LNCAP (cell line): ENCODE results near the gene TBC1D14.

ENCODE experiments used
- TF ChIP-seq, protein P1 (sequence below): fragments of 450-650 bp; IDR thresholded peaks from 2 replicates; pipeline ENCODE4 v1.5.1; 2017; ENCODE audit warnings: mild to moderate bottlenecking

The TBC1D14 gene

DNA sequence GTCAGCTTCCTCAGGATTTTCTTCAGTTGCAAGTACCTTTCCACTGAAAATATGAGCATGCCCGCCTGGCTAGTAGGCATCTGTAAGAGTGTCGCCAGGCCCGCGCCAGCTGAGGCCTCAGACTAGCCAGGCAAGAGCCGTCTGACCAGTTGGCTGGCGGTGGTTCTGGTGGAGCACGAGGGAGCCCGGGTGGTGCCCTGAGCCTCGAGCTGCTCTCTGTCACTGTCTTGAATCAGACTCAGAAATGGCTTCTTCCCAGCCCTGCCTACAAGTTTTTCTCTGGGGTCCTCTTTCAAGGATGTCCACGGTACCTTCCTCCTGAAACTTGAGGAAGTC, 146.3 kb downstream of the TBC1D14 start:
- TF ChIP-seq, protein P1, sequence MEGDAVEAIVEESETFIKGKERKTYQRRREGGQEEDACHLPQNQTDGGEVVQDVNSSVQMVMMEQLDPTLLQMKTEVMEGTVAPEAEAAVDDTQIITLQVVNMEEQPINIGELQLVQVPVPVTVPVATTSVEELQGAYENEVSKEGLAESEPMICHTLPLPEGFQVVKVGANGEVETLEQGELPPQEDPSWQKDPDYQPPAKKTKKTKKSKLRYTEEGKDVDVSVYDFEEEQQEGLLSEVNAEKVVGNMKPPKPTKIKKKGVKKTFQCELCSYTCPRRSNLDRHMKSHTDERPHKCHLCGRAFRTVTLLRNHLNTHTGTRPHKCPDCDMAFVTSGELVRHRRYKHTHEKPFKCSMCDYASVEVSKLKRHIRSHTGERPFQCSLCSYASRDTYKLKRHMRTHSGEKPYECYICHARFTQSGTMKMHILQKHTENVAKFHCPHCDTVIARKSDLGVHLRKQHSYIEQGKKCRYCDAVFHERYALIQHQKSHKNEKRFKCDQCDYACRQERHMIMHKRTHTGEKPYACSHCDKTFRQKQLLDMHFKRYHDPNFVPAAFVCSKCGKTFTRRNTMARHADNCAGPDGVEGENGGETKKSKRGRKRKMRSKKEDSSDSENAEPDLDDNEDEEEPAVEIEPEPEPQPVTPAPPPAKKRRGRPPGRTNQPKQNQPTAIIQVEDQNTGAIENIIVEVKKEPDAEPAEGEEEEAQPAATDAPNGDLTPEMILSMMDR, result no peak

DNA sequence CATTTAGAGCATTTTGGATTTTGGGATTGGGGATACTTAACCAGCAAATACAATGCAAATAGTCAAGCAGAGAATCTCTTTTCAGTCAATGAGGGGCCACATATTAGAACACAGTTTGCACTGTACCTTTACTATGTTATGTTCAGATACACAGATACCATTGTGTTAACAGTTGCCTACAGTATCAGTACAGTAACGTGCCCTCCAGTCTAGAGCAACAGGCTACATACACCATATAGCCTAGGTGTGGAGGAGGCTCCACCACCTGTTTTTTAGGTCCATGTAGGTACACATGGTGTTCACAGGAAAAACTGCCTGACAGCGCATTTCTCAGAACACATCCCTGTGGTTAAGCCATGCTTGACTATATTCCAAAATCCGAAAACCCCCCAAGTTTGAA, 149.2 kb downstream of the TBC1D14 start:
- TF ChIP-seq, protein P1, result no peak

DNA sequence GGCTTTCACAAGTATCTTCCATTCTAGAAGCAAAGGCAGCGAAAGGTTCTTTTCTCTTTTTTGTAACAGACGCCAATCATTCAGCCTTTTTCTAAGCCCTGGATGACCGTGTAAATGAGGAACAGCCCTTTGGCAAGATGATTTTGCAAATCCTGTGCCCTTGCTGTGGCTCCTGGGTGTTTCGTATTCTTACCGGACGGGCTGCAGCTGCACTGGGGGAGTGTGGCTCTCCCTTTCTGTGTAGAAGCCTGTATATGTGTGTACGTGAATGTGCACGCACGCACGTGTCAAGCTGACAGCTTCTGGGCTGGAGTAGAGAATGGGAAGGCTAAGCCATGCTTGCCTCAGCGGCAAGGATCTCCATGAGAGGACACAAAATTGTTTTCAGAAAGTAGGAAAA, 150.0 kb downstream of the TBC1D14 start:
- TF ChIP-seq, protein P1, result no peak

DNA sequence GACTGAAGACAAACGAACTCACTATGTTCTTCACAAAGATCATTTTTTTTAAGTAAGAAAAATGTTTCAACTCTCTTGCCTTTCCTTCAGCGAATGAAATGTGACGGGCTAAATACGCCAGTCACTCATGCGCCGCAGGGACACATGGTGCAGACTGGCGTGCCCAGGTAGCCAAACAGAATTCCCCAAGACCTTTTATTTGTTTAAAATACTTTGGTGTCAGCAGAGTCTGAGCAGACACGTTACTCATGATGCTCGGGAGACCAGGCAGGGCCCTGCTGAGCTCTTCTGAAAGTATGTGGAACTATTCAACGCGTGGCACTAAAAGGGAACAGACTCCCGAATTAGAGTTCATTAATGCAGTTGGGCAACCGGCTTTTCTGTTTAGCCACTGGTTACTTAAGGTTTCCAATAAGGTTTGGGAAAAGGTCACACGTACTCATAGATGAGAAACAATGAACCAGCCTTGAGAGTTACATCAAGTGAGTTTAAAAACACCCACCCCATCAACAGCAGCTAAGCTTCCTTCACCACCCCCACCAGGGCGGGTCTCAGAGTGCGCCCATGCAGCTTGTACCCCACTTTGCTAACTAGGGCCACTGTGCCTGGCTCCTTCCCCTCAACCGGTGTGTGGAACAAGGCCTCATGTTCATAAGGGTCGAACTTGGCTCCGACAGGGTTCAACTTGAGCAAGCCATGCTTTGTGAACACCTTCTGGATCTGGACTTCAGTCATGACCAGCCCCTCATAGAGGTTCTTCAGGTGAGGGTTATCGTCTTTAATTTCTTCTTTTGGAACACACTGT, 150.9 kb downstream of the TBC1D14 start:
- TF ChIP-seq, protein P1, result no peak

DNA sequence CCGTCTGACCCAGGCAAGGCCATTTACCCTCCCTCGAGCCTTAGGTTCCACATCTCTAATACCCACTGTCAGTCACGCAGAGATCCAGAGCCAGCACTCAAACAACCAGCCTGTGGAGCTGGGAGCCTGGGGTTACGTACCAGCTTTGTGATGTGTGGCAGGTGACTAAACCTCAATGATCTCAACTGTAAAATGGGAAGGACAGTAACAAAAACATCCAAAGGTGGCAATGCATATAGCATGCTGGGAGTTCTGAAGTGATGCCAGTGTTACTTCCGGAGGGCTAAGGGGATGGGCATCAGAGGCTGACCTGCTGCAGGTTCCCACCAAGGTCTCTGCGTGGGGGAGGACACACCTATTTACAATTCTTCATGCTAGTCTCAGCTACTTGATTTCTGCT, 152.2 kb downstream of the TBC1D14 start:
- TF ChIP-seq, protein P1, result no peak

DNA sequence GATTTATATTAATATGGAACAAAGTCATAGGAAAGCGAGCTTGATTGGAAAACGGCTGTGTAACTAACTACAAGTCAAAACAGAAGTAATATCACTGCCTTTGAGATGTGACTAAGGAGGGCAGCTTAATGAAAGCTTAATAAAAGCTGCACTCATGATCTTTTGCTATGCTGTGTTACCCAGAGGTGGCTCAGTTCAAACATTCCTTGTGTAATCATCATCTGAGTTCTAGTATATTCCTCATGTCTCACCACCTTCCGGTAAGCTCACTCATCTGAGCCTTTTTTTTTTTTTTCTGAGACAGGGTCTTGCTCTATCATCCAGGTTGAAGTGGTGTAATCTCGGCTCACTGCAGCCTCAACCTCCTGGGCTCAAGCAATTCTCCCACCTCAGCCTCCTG, 153.2 kb downstream of the TBC1D14 start:
- TF ChIP-seq, protein P1, result no peak

DNA sequence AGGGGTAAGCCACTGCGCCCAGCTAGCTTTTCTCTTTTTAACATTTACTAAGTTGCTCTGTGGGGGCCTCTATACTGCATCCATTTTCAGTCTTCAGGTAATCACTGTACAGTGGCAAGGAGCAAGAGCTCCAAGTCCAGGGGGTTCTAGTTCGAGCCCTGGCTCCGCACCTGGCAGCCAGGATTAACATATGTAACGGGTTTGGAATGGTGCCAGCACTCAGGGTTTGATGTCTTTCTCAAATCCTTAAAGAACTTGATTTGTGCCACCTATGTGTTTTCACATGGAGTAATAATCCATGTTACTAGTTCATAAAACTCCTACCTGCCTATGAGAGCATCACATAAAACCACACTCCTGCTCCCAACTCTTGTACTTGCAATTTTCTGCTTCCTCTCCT, 153.7 kb downstream of the TBC1D14 start:
- TF ChIP-seq, protein P1, result no peak

DNA sequence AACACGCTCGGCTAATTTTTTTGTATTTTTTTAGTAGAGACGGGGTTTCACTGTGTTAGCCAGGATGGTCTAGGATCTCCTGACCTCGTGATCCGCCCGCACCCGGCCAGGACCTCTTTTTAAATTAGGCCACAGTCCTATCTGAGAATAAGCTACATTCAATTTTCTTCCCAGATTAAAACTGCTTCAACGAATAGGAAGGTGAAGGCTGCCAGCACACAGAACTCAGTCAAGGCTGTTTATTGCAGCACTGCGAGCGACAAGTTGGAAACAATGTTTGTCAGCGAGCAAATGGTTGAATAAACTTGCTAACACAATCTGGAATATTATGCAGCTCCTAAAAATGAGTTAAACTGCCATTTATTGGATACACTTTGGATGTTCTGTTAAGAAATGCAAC, 156.4 kb downstream of the TBC1D14 start:
- TF ChIP-seq, protein P1, result no peak
